Stimulated activated CD4-positive, alpha-beta T cell treated with anti-CD3 and anti-CD28 coated beads, Interleukin-4, amount 100 ng/mL, for 48 hours (primary cell): ENCODE results near the gene TMEM72.

Source experiments
- DNase-seq, 2 donors: peaks; one replicate each; pipeline ENCODE4 v3.0.0-alpha.2; 2020; ENCODE audit warnings: low read depth in 2 of 2

The TMEM72 gene

GRCh38 chr10:44933451-44934321 lies 22.5 kb downstream of the TMEM72 start:
- no peak for DNase-seq

GRCh38 chr10:44934416-44935200 lies 23.5 kb downstream of the TMEM72 start:
- DNase-seq = no peak

GRCh38 chr10:44935201-44935965 lies 24.2 kb downstream of the TMEM72 start:
- DNase-seq = no peak

GRCh38 chr10:44935966-44936295 lies 24.8 kb downstream of the TMEM72 start:
- DNase-seq = no peak

- no peak for DNase-seq
Observed at GRCh38 chr10:44936314-44936975, 25.3 kb downstream of the TMEM72 start.

GRCh38 chr10:44937196-44938005 lies 26.3 kb downstream of the TMEM72 start:
- DNase-seq = no peak

- no peak for DNase-seq
Observed at GRCh38 chr10:44938956-44939355, 27.8 kb downstream of the TMEM72 start.

- DNase-seq = no peak
Observed at GRCh38 chr10:44939691-44940401, 28.7 kb downstream of the TMEM72 start.

GRCh38 chr10:44944354-44944753 lies 33.2 kb downstream of the TMEM72 start:
- no peak for DNase-seq

- DNase-seq = no peak
Observed at GRCh38 chr10:44946205-44946604, 35.1 kb downstream of the TMEM72 start.

- no peak for DNase-seq
Observed at GRCh38 chr10:44947371-44948152, 36.4 kb downstream of the TMEM72 start.

GRCh38 chr10:44948642-44949041 lies 37.5 kb downstream of the TMEM72 start:
- DNase-seq = no peak

GRCh38 chr10:44949127-44949802 lies 38.1 kb downstream of the TMEM72 start:
- DNase-seq = no peak

- no peak for DNase-seq
Observed at GRCh38 chr10:44949915-44950314, 38.8 kb downstream of the TMEM72 start.

GRCh38 chr10:44950326-44951225 lies 39.4 kb downstream of the TMEM72 start:
- no peak for DNase-seq

GRCh38 chr10:44951576-44952226 lies 40.6 kb downstream of the TMEM72 start:
- no peak for DNase-seq

GRCh38 chr10:44952779-44953231 lies 41.7 kb downstream of the TMEM72 start:
- DNase-seq = no peak
